HEK293 (cell line): Measurements from ENCODE around the gene PAXX.

Experiments used
- IKZF3 ChIP-seq: fragments of 450-650 bp; IDR thresholded peaks from 2 replicates; pipeline ENCODE4 v1.5.0; 2018; ENCODE audit warnings: missing biosample characterization, mild to moderate bottlenecking, missing genetic modification characterization, moderate library complexity
- KLF17 ChIP-seq: fragments of 450-650 bp; formaldehyde crosslinking; IDR thresholded peaks from 2 replicates; pipeline ENCODE4 v1.5.1; 2016; ENCODE audit warnings: missing biosample characterization, missing genetic modification characterization
- PRDM4 ChIP-seq: fragments of 450-650 bp; formaldehyde crosslinking; IDR thresholded peaks from 2 replicates; pipeline ENCODE4 v1.5.1; 2017; ENCODE audit warnings: missing biosample characterization, missing genetic modification characterization
- REST ChIP-seq: fragments of 450-650 bp; formaldehyde crosslinking; IDR thresholded peaks from 2 replicates; pipeline ENCODE4 v1.5.1; 2016; ENCODE audit warnings: missing biosample characterization, missing genetic modification characterization
- ZBTB20 ChIP-seq: fragments of 450-650 bp; formaldehyde crosslinking; IDR thresholded peaks from 2 replicates; pipeline ENCODE4 v1.5.1; 2016; ENCODE audit warnings: missing biosample characterization, missing genetic modification characterization
- ZBTB26 ChIP-seq: fragments of 450-650 bp; formaldehyde crosslinking; optimal IDR thresholded peaks from 2 replicates; pipeline ENCODE3; 2016; ENCODE audit warnings: missing biosample characterization, mild to moderate bottlenecking, missing genetic modification characterization
- ZBTB8A ChIP-seq: fragments of 450-650 bp; formaldehyde crosslinking; IDR thresholded peaks from 2 replicates; pipeline ENCODE4 v1.5.1; 2016; ENCODE audit warnings: missing biosample characterization, missing genetic modification characterization
- ZFHX2 ChIP-seq: fragments of 450-650 bp; formaldehyde crosslinking; conservative IDR thresholded peaks from 2 replicates; pipeline ENCODE4 v1.5.1; 2016; ENCODE audit warnings: missing biosample characterization, missing genetic modification characterization
- ZNF10 ChIP-seq: fragments of 450-650 bp; formaldehyde crosslinking; IDR thresholded peaks from 2 replicates; pipeline ENCODE4 v1.5.1; 2017; ENCODE audit warnings: missing biosample characterization, missing genetic modification characterization
- ZNF202 ChIP-seq: fragments of 450-650 bp; formaldehyde crosslinking; IDR thresholded peaks from 2 replicates; pipeline ENCODE4 v1.5.1; 2016; ENCODE audit warnings: missing biosample characterization, missing genetic modification characterization, borderline replicate concordance
- ZNF248 ChIP-seq: fragments of 450-650 bp; formaldehyde crosslinking; IDR thresholded peaks from 2 replicates; pipeline ENCODE4 v1.5.1; 2017; ENCODE audit warnings: missing biosample characterization, missing genetic modification characterization
- ZNF26 ChIP-seq: fragments of 450-650 bp; formaldehyde crosslinking; IDR thresholded peaks from 2 replicates; pipeline ENCODE4 v1.5.1; 2016; ENCODE audit warnings: missing biosample characterization, missing genetic modification characterization
- ZNF324 ChIP-seq: fragments of 450-650 bp; formaldehyde crosslinking; IDR thresholded peaks from 2 replicates; pipeline ENCODE4 v1.5.1; 2016; ENCODE audit warnings: missing biosample characterization, missing genetic modification characterization
- ZNF341 ChIP-seq: fragments of 450-650 bp; formaldehyde crosslinking; IDR thresholded peaks from 2 replicates; pipeline ENCODE4; 2016; ENCODE audit warnings: low read depth, missing biosample characterization, missing genetic modification characterization
- ZNF362 ChIP-seq: fragments of 450-650 bp; formaldehyde crosslinking; IDR thresholded peaks from 2 replicates; pipeline ENCODE4 v1.5.1; 2016; ENCODE audit warnings: missing biosample characterization, missing genetic modification characterization
- ZNF391 ChIP-seq: fragments of 450-650 bp; formaldehyde crosslinking; IDR thresholded peaks from 2 replicates; pipeline ENCODE4 v1.5.1; 2016; ENCODE audit warnings: low read depth, missing biosample characterization, missing genetic modification characterization, borderline replicate concordance
- ZNF426 ChIP-seq: fragments of 450-650 bp; formaldehyde crosslinking; IDR thresholded peaks from 2 replicates; pipeline ENCODE4 v1.5.1; 2017; ENCODE audit warnings: missing biosample characterization, missing genetic modification characterization, mild to moderate bottlenecking, inconsistent platforms, moderate library complexity
- ZNF530 ChIP-seq: fragments of 450-650 bp; formaldehyde crosslinking; IDR thresholded peaks from 2 replicates; pipeline ENCODE4 v1.5.1; 2016; ENCODE audit warnings: low read depth, missing biosample characterization, missing genetic modification characterization
- ZNF610 ChIP-seq: fragments of 450-650 bp; formaldehyde crosslinking; IDR thresholded peaks from 2 replicates; pipeline ENCODE4 v1.5.1; 2016; ENCODE audit warnings: missing biosample characterization, missing genetic modification characterization, borderline replicate concordance
- ZNF660 ChIP-seq: fragments of 450-650 bp; IDR thresholded peaks from 2 replicates; pipeline ENCODE4 v1.5.1; 2018; ENCODE audit warnings: missing biosample characterization, mild to moderate bottlenecking, missing genetic modification characterization
- ZNF664 ChIP-seq: fragments of 450-650 bp; formaldehyde crosslinking; IDR thresholded peaks from 2 replicates; pipeline ENCODE4 v1.5.1; 2016; ENCODE audit warnings: missing biosample characterization, missing genetic modification characterization
- ZNF692 ChIP-seq: fragments of 450-650 bp; formaldehyde crosslinking; IDR thresholded peaks from 2 replicates; pipeline ENCODE4 v1.5.1; 2016; ENCODE audit warnings: missing biosample characterization, missing genetic modification characterization
- ZNF76 ChIP-seq: fragments of 450-650 bp; formaldehyde crosslinking; IDR thresholded peaks from 2 replicates; pipeline ENCODE4; 2016; ENCODE audit warnings: low read depth, missing biosample characterization, missing genetic modification characterization, borderline replicate concordance
- ZNF791 ChIP-seq: fragments of 450-650 bp; formaldehyde crosslinking; IDR thresholded peaks from 2 replicates; pipeline ENCODE4 v1.5.1; 2016; ENCODE audit warnings: missing biosample characterization, missing genetic modification characterization
- ZSCAN23 ChIP-seq: fragments of 450-650 bp; formaldehyde crosslinking; IDR thresholded peaks from 2 replicates; pipeline ENCODE4 v1.5.1; 2016; ENCODE audit warnings: missing biosample characterization, missing genetic modification characterization

PAXX gene

GRCh38 chr9:136991993-136992818 lies at the start of gene PAXX (continued):
- 0 out of 2 replicates have a peak, but pooled peaks have one; percentile 10 for TF ChIP-seq PRDM4
- TF ChIP-seq ZNF26, result no peak
- peak; percentile 70; the same call in 1 of the 2 replicates for TF ChIP-seq ZBTB8A (tag by site-specific recombination)
- no peak for TF ChIP-seq ZNF202 (tag by site-specific recombination)
- TF ChIP-seq ZSCAN23 (tag by site-specific recombination), result 0 out of 2 replicates have a peak, but pooled peaks have one; percentile 44
- no peak for TF ChIP-seq ZNF791 (tag by site-specific recombination)
- no peak; the same call in none of the 2 replicates for TF ChIP-seq ZNF660 (tag by site-specific recombination)
- 0 out of 2 replicates have a peak, but pooled peaks have one; percentile 7 for TF ChIP-seq ZFHX2
- TF ChIP-seq ZNF324 (tag by site-specific recombination), result 0 out of 2 replicates have a peak, but pooled peaks have one; percentile 34
- TF ChIP-seq ZNF391 (tag by site-specific recombination), result peak; percentile 51; the same call in 1 of the 2 replicates
- no peak for TF ChIP-seq IKZF3
- peak; percentile 85 for TF ChIP-seq ZNF76 (tag by site-specific recombination)
- TF ChIP-seq ZBTB26 (tag by site-specific recombination), result peak; percentile 70
- peak; percentile 35; the same call in 1 of the 2 replicates for TF ChIP-seq ZNF341 (tag by site-specific recombination)
- TF ChIP-seq ZNF248 (tag by site-specific recombination), result no peak
- peak; percentile 93 for TF ChIP-seq ZNF692 (tag by site-specific recombination)
- no peak for TF ChIP-seq ZNF530 (tag by site-specific recombination)
- TF ChIP-seq ZNF664 (tag by site-specific recombination), result no peak
- TF ChIP-seq ZNF362 (tag by site-specific recombination), result no peak
- TF ChIP-seq ZNF426 (tag by site-specific recombination), result no peak
- peak; percentile 69 for TF ChIP-seq KLF17 (tag by site-specific recombination)
- TF ChIP-seq ZNF10 (tag by site-specific recombination), result 0 out of 2 replicates have a peak, but pooled peaks have one; percentile 27
- TF ChIP-seq REST (tag by site-specific recombination), result no peak
- TF ChIP-seq ZNF610 (tag by site-specific recombination), result peak; percentile 72; the same call in 1 of the 2 replicates
- TF ChIP-seq ZBTB20 (tag by site-specific recombination), result peak; percentile 93
